CD4-positive, alpha-beta T cell treated with Interleukin-4 for 1 hour (primary cell): ENCODE data around the gene DSE.

ENCODE experiments used
- DNase-seq, 2 donors: peaks; one replicate each; pipeline ENCODE4 v3.0.0-alpha.2; 2020 to 2022

Gene DSE

DNA sequence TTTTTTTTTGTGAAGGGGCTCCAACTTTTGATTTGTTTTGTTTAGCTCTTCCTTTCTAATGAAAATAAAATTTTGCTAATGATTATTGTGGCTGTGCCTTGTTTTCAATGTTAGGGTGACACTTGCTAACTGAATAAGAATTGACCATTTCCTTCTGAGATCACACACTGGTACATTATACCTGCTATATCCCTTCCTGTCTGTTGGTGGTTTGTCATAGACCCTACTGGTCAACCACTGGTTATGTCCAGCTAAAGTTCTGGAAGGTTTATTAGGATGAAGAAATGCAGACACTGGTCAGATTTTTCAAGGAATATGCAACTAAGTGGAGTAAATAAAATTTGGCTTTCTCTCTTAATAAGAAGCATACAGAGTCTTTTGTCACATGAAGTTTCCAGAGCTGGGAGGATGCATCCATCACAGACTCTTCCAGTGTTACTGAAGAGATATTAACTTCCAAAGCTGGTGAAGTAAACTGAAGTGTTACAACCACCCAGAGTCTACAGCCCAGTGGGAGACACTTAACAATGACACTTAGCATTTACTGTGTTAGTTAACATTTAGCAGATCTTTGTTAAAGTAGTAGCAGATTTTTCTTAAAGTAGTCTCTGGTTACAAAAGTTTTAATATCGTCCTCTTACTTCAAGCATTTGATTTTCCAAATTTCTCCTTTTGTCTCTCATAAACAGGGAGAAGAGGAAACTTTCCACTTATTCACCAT lies 121.0 kb downstream of the DSE start:
- no peak for DNase-seq

DNA sequence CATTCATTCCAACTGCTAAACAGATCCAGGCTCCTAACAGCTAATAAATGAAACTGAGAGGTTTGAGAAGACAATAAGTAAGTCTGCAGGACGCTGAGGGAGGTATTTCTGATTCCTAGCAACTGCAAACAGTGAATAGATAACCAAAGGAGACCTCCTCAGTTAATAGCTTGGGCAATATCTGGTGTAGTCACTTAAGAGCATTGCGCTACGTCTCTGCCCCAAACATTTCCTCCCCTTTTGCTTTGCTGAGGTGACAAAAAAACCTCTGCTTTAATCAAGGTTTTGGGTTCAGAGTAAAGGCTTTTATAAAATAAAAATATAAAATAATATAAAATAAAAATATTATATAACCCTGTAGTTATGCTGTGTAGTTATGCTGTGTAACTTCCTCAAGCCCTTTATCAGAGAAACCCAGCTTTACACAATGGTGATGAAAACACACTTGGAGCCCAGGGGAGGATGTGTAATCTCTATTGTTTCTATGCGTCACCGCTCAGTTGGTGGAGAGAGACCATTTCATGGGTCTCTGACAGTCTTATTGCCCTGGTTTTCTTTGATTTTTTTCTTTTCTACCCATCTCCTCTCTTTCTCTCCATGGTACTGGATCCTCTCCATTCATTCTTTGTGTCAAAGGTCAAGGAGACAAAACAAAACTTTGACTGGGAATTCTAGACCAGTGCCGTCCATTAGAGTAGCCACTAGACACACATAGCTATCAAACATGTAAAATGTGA lies 121.8 kb downstream of the DSE start:
- no peak for DNase-seq
